Neural cell (in vitro differentiated cells): ENCODE measurements around the gene HSD17B2.

ENCODE experiments used
- CTCF ChIP-seq: fragments of 450-650 bp; IDR thresholded peaks from 2 replicates; pipeline ENCODE4 v1.5.1; 2014; ENCODE audit warnings: antibody characterized with exemption, mild to moderate bottlenecking, moderate library complexity; ENCODE audit not compliant: poor library complexity, severe bottlenecking
- EP300 ChIP-seq: fragments of 450-650 bp; conservative IDR thresholded peaks from 2 replicates; pipeline ENCODE4 v1.6.1; 2014; ENCODE audit warnings: antibody characterized with exemption, mild to moderate bottlenecking, moderate library complexity; ENCODE audit not compliant: poor library complexity, severe bottlenecking
- EZH2 ChIP-seq: fragments of 200-600, 300-800 bp; shearing (Covaris generic), sonication (generic); IDR thresholded peaks from 2 replicates; pipeline ENCODE4 v1.6.1; 2014; ENCODE audit warnings: antibody characterized with exemption, low read length, borderline replicate concordance, mild to moderate bottlenecking; ENCODE audit not compliant: insufficient read depth, poor library complexity, severe bottlenecking
- POLR2AphosphoS5 ChIP-seq: IDR thresholded peaks from 2 replicates; pipeline ENCODE4 v1.6.1; 2012
- RAD21 ChIP-seq: fragments of 450-650 bp; conservative IDR thresholded peaks from 2 replicates; pipeline ENCODE4 v1.6.1; 2014; ENCODE audit warnings: antibody characterized with exemption, mild to moderate bottlenecking, moderate library complexity
- REST ChIP-seq: IDR thresholded peaks from 2 replicates; pipeline ENCODE4 v1.6.1; 2012; ENCODE audit warnings: borderline replicate concordance
- SMC3 ChIP-seq: fragments of 450-650 bp; conservative IDR thresholded peaks from 2 replicates; pipeline ENCODE4 v1.6.1; 2014; ENCODE audit warnings: antibody characterized with exemption, mild to moderate bottlenecking, moderate library complexity; ENCODE audit not compliant: poor library complexity
- TAF1 ChIP-seq: IDR thresholded peaks from 2 replicates; pipeline ENCODE4 v1.6.1; 2012; ENCODE audit warnings: low read depth

GRCh38 chr16:81997738-81998137, 37.3 kb upstream of the HSD17B2 start:
- TF ChIP-seq CTCF (no peak), POLR2AphosphoS5 (no peak), TAF1 (no peak), RAD21 (no peak), REST (no peak), EP300 (no peak), SMC3 (no peak), EZH2 (no peak)
